Erythroblast (primary cell): Measurements from ENCODE around the gene KLHL1.

ENCODE experiments used
- GATA1 ChIP-seq: IDR thresholded peaks from 2 replicates; pipeline ENCODE4 v1.6.1; 2011; ENCODE audit warnings: low read depth, mild to moderate bottlenecking, control low read depth, low read length, moderate library complexity
- POLR2A ChIP-seq: IDR thresholded peaks from 2 replicates; pipeline ENCODE4 v1.6.1; 2011; ENCODE audit warnings: mild to moderate bottlenecking, low read length

- no peak for TF ChIP-seq POLR2A
- TF ChIP-seq GATA1 = no peak
These were observed 228.3 kb downstream of the KLHL1 start for GRCh38 chr13:69879936-69880335.
